ENCODE results near the gene MPL. TPM values are rescaled to one million over a fixed set of nuclear protein-coding genes. Genes with fewer than 3 reads are reported as not detected.

The MPL gene
- total and polyA plus RNA-seq, 2 of the 8 experiments (the other 6 are each of a cell fraction or from before 2014, with no cell fraction given), result 0.08 TPM; not detected in 1

DNA sequence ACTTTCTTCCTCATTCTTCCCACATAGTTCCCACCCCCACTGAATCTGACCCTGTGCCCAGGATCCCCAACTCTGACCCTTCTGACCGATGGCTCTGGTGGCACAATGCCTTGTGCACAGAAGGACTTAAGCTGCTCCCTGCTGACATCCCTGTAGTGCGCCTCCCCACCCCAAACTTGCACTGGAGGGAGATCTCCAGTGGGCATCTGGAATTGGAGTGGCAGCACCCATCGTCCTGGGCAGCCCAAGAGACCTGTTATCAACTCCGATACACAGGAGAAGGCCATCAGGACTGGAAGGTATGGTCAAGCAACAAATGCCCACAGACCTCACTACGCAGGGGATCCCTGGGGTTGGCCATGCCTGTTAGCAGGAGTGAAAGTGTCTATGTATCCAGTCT, 9.0 kb downstream of the MPL start (continued):
- no peak for TF ChIP-seq BRCA1 (IDR thresholded peaks at IDR 0.05; ENCODE audit: low read depth, low read length)
- no peak for TF ChIP-seq FOSL1 (IDR thresholded peaks at IDR 0.05; ENCODE audit: insufficient read depth, low read depth, low read length)
- no peak for TF ChIP-seq TAF7 (optimal IDR thresholded peaks at IDR 0.05; ENCODE audit: borderline replicate concordance, low read depth, low read length)
